T follicular helper cell (primary cell): ENCODE data around the gene RASAL1.
"Not testable (repeated sequence)": the region's sequence is repeated elsewhere in the genome, so short reads cannot be mapped to it uniquely, and the experiment has no call there.

Source experiments
- DNase-seq: peaks from one replicate; pipeline ENCODE4 v3.0.0-alpha.2; 2020; ENCODE audit warnings: low read depth

RASAL1 gene

DNA sequence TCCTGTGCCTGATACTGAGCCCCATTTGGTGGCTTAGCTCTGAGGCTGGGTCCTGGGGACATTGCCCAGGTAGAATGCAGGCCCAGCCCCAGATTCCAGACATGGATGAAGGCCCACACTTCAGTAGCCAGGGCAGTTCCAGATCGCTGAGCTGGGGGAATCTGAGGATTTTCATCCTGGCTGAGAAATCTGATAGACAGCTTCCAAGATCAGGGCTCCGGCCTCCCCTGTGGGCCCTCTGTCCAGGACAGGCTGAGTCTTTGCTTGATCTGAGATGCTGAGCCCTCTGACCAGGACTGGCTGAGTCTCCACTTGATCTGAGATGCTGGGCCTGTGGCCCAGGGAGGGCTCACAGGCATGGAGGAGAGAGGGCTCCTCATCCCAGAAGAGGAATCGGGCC lies 3.3 kb upstream of the RASAL1 start:
- no peak for DNase-seq

DNA sequence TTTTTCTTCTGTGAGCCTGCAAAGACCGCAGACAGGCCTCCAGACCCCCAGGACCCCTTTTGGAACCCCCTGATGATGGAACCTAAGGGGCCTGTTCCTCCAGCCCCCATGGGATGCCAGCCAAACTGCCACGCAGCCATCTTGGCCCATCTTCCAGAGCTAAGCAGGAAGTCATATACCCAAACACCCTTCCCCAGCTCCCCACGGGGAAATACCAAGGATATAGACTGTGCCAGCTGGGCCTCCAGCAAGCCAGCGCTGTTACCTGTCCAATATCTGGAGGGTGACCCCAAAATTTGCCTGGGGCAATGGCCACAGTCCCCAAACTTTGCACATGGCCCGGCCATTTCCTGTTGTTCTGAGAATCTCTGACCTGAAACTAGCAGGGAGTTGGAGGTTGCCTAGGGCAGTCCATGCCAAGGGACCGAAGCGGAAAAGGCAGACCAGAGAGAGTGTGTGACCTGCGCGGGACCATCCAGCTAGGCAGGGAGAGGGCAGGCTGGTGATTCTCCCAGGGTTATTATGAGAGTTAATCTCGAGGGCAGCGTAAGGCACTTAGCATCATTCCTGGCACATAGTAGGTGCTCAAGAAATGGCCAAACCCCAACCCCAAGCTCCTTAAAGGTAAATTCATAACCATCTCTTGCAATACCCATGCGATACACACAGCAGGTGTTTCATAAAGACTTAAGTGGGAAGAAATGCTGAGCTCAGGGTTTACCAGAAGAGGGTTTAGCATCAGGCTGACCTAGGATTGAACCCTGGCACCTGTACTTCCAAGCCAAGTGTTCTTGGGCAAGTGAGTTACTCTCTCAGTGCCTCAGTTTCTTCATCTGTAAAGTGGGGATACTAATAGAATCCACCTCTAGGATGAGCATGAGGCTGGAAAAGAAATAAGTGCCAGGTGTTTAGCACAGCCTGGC lies 2.6 kb upstream of the RASAL1 start:
- DNase-seq: no peak

DNA sequence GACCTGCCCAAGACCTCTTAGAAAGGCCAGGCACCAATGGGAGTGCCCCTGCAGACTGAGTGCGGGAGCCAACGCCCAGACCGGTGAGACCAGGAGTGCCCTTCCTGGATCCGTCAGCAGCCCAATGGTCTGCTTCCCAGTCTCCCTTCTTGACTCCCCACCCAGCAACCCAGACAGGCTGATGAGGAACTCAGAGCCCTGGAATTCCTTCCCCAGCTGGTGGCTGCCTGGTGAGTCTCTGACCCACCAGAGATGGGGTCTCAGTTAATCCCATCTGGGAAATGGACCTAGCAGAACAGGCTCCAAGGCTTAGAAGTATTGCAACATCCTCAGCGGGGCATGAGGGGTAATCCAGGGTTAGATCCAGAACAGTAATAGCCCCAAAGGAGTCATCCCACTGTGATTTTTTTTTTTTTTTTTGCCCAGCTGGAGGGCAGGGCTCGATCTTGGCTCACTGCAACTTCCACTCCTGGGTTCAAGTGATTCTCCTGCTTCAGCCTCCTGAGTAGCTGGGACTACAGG lies 1.5 kb upstream of the RASAL1 start:
- DNase-seq: no peak

DNA sequence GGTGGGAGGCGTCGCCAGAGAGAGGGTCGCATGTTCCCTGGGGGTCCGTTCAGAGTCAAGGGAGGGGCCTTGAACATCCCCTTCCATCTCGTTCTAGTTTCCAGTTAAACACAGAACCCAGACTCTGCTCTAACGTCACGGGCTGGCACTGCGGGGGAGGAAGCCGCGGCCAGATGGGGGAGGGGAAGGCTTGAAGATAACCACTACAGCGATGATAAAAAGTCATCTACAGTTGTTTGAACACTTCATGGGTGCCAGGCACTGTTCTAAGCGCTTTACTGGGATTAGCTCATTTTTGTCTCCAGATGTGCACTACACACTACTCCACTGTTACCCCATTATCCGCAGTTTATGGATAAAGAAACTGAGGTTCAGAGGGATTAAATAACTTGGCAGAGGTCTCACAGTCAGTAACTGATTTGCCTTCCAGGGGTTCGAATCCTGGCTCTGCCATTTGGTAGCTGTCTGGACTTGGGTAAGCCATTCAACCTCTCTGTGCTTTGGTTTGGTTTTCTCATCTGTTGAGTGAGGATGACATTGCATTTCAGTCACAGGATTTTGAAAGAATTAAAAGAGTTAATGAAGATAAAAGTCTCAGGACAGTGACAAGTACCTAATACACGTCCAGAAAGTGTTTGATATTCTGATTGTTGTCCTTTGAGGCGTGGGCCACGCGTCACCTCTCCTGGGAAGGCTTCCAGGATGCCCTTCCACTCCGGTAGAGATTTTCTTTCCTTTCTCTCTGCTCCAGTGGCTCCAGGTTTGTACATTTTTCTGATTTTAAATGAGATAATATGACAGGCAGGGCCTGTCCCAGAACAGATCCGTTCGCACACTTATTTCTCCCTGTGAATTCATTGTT lies 798 bp upstream of the RASAL1 start:
- peak; percentile 59 for DNase-seq

DNA sequence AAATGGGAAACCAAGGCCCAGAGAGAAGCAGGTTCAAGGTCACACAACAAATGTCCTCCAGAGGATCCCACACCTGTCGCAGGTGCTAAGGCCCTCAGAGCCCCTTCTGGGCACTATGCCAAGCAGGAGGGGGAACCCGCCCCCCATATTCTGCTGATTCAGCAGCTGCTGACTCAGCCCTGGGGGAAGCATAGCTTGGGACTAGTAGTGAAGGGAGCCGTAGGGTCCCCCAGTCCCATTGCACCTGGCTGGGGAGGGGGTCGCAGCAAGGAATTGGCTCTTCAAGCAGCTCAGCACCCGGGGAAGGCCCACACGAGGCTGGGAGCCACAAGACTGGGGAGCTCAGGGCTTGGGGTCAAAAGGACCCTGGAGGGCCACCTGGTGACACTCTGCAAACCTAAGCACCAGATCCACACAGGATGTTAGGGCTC lies 1.0 kb downstream of the RASAL1 start:
- no peak for DNase-seq

DNA sequence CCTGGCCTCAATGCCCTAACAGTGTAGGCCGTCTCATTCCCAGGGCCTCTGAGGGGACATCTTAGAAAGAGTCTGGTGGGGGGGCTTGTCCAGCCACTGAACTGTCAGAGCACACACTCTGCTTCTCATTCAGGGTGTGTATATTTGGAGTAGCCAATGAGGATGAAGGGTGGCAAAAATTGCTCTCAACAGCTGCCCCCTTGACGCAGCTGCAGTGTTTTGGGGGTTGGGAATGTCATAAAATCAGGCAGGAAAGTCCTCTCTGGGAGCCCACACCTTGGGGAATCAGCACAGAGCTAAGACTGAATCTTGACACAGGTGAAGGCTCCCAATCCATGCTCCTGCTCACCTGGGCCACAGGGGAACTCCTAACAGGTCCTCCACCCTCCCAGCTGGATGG lies 1.5 kb downstream of the RASAL1 start:
- DNase-seq: no peak

DNA sequence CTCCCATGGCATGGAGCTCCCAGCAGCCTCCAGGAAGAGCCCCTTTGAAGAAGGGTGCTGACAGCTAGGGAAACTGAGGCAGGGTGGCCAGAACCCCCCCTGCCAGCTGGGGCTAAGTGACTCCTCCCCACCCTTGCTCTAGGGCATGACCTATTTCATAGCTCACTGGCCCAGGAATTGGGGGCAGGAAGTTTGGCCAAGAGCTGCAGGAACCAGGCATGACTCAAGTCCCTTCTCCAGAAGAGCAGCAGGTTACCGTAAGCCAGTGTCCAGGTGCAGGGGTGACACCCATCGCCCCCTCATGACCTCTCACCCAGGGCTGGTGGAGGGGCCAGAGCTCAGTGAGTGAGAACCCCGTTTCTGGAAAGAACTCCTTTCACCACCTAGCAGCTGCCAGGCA lies 1.9 kb downstream of the RASAL1 start:
- DNase-seq: no peak

DNA sequence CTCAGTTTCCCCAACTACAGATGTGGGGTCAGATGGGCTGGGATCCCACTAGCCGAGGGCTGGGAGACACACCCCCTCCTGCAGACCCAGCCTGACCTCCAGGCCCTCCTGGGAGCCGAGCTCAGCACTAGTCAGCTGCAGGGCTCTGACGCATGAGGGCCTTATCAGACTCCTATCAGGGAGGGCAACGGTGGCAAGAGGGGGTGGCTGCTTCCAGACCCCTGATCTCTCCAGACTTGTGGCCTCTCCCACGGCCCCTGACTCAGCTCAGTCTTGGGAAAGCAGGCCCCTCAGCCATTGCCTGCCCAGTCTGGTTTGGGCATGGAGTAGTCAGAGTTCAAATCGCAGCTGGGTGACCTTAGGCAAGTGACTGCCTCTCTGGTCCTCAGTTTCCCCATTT lies 2.5 kb downstream of the RASAL1 start:
- no peak for DNase-seq

DNA sequence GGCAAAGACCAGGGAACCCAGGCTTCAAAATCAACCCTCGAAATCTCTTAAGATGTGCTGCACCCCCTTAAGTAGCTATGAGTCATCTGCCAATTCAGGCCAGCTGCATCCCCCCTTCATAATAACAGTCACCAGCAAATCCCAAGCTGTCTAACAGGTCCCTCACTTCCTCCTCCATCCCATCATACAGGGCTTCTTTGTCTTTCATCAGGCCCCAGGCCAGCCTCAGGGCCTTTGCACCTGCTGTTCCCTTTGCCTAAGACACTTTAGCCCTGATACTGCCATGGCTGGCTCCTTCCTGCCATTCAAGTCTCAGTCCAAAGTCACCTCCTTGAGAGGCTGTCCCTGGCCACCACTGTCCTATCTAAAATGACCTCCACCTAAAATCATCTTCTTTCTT lies 4.0 kb downstream of the RASAL1 start:
- DNase-seq: no peak

DNA sequence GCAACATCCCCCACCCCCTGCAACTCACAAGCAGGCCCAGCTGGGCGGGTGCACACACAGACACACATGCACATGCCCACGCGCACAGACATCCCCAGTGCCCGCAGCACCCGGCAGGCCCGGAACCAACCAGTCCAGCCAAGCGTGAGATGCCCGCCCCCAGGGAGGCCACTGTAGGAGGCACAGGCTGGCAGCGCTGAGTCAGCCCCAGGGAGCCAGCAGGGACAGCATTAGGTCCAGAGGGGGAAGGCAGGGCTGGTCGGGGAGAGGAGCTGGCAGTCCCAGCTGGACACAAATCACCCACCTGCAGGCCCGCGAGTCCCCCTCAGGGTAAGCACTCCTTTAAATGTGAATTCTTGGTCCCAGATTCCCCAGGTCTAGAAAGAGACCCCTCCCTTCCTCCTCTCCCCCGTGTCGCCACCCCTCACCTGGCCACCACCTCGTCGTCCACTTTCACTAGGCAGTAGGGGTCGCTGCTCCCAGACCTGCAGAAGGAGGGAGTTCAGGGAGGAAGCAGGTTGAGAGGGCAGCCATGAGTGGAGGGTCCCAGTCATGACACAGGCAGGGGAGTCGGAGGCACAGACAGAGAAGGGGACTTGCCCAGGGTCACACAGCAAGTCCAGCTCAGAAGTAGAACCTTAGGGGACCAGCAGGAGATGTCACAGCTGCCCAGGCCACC lies 5.0 kb downstream of the RASAL1 start:
- DNase-seq: no peak

DNA sequence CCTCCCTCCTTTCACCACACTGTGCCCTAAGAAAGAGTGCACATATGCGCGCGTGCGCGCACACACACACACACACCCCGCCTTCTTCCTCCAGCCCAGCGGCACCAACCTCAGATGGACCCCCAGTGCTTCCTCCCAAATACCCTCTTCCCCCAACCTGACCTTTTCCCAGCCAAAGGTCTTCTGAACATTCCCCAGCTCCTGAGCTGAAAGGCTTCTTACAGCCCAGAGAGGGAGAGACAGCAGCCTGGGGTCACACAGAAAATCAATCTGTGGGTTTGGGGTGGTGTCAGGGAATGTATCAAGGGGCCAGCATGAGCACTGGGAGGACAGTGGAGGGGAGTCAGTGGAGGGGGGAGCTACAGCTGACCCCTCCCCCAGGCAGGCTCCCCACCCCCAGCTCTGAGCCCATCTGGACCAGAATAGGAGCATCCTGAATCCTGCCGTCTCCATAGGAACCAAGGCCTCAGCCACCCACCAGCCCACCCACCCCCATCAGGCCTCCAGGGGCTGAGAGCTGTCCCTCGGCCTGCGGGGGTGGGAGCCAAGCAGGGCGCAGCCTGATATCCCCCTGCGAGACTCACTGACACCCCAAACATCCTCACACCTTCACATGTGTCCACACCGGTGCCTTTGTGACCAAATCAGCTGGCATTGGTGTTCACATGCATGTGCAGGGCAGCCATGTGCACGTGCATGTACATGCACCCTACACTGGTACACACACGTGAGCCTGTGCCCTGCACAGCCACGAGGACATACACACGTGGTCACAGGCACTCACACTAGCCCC lies 5.7 kb downstream of the RASAL1 start:
- DNase-seq: no peak

DNA sequence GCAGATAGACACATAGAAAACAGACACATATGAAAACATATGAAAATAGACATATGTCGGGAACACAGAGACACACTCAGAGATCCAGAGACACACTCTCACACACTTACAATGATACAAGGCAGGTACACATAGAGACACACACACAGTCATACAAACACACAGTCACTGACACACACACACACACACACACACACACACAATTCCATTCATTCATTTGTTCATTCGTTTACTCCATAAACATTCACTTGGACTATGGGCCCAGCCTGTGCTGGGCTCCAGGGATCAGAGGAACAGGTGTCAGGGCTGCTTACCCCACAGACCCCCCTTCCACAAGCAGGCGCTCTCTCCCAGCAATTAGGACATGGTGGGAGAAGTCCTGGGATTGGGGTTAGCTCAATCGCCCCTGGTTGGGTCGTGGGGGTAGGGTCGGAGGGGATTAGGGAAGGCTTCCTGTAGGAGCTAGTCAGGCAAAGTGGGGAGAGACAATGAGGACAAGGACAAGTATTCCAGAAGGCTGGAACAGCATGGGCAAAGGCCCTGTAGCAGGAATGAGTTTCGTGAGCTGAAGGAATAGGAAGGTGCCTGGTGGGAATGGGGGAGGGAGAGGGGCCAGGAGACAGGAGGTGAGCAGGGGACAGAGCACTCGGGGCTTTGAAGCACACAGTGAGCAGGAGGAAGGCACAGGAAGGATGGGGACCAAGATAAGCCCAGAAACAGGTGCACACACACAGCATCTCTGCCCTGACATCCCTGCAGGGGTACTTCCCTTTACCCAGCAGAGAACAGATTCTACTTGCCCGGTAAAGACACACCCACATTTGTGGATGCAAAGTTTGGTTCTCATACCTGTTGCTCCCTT lies 6.5 kb downstream of the RASAL1 start:
- DNase-seq: no peak

DNA sequence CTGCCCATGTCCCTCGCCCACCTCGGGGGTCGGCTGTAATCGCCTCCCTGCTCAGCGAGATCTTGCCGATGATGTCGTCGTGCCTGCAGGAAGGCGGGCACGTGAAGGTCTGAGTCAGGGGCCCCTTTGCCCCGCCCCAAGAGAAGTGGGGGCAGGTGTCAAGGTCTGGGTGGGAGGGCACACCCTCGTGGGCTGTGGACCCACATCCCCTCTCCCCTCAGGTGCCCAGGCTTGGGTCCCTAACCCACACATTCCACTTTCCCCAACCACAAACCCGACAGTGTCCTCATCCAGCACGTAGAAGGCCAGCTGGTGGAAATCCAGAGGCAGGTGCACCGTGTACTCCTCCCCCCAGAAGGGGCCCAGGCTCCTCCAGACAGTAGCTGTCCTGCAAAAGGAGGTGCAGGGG lies 7.8 kb downstream of the RASAL1 start:
- DNase-seq: no peak

DNA sequence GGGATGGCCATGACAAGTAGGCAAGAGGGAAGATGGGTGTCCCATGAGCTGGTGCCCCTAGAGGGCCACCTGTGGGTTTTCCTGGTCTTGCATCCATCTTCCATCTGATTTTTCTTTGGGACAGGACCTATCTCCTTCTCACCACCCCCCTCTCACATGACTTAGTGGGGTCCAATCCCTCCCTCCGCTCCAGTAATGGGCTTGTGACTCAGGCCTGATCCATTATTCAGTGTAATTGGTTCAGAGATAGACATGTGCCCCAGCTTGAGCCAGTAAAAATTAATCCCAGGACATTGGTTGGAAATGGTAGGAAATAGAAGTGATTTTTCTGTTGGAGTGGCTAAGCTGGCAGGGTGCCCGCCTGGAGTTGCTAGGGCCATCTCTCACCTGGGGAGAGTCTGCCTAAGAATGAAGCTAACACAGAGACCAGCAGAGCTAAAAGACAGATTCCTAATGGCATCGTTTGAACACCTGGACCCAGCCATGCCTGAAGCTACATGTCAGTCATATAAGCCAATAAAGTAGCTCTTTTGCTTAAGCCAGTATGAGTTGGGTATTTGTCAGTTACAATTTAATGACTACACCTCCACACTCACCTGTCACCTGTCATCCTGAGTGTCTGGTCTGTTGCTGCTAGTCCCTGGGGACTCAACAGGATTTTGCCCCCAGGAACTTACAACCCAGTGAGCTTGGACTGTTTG lies 14.7 kb downstream of the RASAL1 start:
- DNase-seq: no peak

DNA sequence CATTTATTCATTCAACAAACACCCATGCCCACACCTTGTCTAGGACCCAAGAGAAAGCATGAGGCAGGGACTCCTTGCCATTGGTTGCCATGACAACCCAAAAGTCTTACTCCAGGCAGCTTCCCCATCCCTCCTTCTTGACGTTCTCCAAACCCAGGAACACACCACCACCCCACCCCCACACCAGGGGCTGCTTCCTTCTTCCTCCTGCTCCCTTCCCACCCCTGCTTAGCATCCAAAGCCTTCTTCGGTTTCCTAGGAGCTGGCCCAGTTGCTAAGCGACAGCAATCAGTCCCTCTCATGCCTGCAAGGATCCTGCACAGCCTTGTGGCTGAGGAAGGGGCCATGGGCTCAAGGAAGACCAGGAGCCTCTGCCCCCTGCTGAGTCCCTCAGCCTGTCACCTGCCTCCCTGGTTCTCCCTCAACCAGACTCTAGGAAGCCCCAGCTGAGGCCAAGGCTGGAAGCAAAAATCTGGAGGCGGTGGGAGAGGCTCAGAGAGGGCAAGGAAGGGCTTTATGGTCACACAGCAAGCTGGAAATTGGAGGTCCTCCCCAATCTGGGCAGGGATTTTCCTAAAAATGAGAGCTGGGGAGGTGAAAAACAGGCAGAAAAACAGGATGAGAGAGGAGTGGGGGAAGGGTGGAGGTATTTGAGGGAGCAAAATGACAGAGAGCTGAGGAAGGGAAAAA lies 15.4 kb downstream of the RASAL1 start:
- no peak for DNase-seq

DNA sequence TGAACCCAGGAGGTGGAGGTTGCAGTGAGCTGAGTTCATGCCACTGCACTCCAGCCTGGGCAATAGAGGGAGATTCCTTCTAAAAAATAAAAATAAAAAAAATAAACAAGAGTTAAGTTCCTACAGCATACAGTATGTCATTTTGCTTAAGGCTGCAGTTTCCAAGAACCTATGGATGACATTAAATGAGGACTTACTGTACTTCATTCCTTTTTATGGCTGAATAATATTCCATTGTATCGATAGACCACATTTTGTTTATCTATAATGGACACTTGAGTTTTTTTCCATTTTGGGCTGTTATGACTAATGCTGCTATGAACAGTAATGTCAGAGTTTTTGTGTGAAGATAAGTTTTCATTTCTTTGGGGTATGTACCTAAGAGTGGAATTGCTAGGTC lies 17.4 kb downstream of the RASAL1 start:
- no peak for DNase-seq

DNA sequence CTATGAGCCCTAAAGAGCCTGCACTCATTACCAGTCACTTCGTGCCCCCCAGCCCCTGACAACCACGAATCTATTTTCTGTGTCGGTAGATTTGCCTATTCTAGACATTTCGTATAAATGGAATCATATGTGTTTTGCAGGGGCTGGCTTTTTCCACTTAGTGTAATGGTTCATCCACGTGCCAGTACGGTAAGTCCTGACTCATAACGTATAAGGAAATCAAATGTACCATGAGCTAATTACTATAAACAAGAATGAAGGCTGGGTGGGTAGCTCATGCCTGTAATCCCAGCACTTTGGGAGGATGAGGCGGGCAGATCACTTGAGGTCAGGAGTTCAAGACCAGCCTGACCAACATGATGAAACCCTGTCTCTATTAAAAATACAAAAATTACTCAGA lies 17.9 kb downstream of the RASAL1 start:
- not testable (repeated sequence) for DNase-seq

DNA sequence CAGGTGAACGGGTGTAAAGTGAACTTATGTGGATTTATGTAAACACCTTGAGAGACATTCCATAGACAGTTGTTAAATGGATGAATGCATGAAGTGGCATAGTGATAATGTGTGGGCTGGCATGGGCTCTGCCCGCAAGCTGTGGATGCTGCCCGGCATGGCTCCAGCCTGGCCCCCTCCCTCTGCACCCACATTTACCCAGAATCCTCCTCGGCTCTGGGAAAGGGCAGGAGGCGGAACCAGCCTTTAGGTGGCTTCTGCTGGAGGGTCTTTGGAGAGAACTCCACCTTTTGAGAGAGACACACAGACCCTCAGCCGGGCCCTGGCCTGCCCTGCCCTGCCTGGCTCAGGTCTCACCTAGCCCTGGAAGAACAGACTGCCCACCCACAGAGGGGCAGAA lies 18.7 kb downstream of the RASAL1 start:
- DNase-seq: no peak

DNA sequence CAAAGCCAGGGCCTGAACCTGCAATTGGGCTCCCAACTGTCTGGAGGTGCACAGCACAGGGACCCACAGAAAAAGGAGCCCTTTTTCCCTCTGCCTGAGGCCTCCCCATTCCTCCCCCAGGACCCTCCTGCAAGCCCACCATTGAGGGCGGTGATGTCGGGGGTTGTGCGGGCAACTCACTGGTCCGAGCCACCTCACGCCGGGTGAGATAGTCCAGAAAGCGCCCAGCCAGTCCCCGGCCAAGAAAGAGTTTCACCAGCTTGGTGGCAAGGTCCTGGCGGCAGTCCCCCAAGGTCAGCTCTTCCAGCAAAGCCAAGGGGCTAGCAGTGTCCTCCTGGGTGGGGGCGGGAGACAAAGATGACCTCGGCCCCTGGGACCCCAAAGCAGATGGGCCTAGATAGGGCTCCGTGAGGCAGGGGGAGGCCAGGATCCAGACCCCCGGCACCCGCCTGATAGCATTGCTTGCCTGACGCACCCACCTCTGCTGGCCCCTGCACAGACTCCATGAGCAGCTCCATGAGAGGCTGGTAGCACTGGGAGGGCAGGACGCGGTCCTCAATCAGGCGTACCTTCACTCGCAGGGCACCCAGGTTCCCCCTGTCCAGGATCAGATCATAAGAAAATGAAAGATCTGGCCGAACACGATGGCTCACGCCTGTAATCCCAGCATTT lies 20.0 kb downstream of the RASAL1 start:
- DNase-seq: no peak
